HFFc6 (cell line): Measurements from ENCODE around the gene ACAD10. TPM values are rescaled to one million over a fixed set of nuclear protein-coding genes. Genes with fewer than 3 reads are reported as not detected.

ENCODE experiments used
- DNase-seq: peaks from one replicate; pipeline ENCODE4 v3.0.0-alpha.2; 2018
- H3K27ac Mint-ChIP-seq: 2 replicates; pipeline ENCODE4 v1.8.0; 2020; ENCODE audit warnings: mild to moderate bottlenecking, mixed read lengths
- H3K27me3 Mint-ChIP-seq: 2 replicates; pipeline ENCODE4 v1.8.0; 2021; ENCODE audit warnings: mild to moderate bottlenecking, moderate library complexity, mixed read lengths; ENCODE audit not compliant: insufficient read depth
- H3K36me3 Mint-ChIP-seq: 2 replicates; pipeline ENCODE4 v1.8.0; 2021; ENCODE audit warnings: low read depth, mixed read lengths
- H3K4me1 Mint-ChIP-seq: 2 replicates; pipeline ENCODE4 v1.8.0; 2020; ENCODE audit warnings: low read depth, mixed read lengths
- H3K4me3 Mint-ChIP-seq: 2 replicates; pipeline ENCODE4 v1.8.0; 2020; ENCODE audit warnings: mild to moderate bottlenecking, moderate library complexity, mixed read lengths
- H3K9me3 Mint-ChIP-seq: 2 replicates; pipeline ENCODE4 v1.8.0; 2020; ENCODE audit warnings: mild to moderate bottlenecking, mixed read lengths
- CTCF ChIP-seq: fragments of 200-600 bp; sonication (generic); IDR thresholded peaks from 2 replicates; pipeline ENCODE4 v1.5.0; 2021; ENCODE audit warnings: antibody characterized with exemption, mild to moderate bottlenecking
- total RNA-seq, 6 experiments: library from RNA; stranded (reverse); fragmentation: NEBNext Ultra II Directional; extraction: Animal tissue kit (Norgen Biotek cat#: 25700); gene quantifications; 2 replicates in 1 of 6; 3 replicates in 5 of 6; pipeline ENCODE4 v1.2.3, GENCODE V29; 2021

The ACAD10 gene
- total RNA-seq, 6 experiments from 2014 or later = 12.8 to 18.4 (median 17.8) TPM

- H3K9me3 Mint-ChIP-seq = no peaks in the 10 kb centered on the region
- H3K4me1 Mint-ChIP-seq = peaks cover 12% of the 10 kb centered on the region
- DNase-seq = no peak
- no peak for TF ChIP-seq CTCF
- peaks cover 4% of the 10 kb centered on the region for H3K36me3 Mint-ChIP-seq
- H3K4me3 Mint-ChIP-seq = no peak overlapping the region
- no peaks in the 10 kb centered on the region for H3K27me3 Mint-ChIP-seq
- H3K27ac Mint-ChIP-seq = no peak overlapping the region
Observed at GRCh38 chr12:111691262-111691661, 5.4 kb downstream of the ACAD10 start.

- H3K27me3 Mint-ChIP-seq = no peaks in the 10 kb centered on the region
- no peak overlapping the region for H3K4me3 Mint-ChIP-seq
- H3K4me1 Mint-ChIP-seq = no peaks in the 10 kb centered on the region; the same call in 1 of the 2 replicates
- peak; percentile 61 for TF ChIP-seq CTCF
- no peaks in the 10 kb centered on the region for H3K9me3 Mint-ChIP-seq
- H3K27ac Mint-ChIP-seq = no peak overlapping the region
- DNase-seq = peak; percentile 13
- H3K36me3 Mint-ChIP-seq = no peaks in the 10 kb centered on the region; the same call in 1 of the 2 replicates
Observed at GRCh38 chr12:111692575-111693210, 6.8 kb downstream of the ACAD10 start.

- TF ChIP-seq CTCF = no peak
- Mint-ChIP-seq H3K27me3 (no peaks in the 10 kb centered on the region), H3K27ac (no peak overlapping the region), H3K4me3 (no peak overlapping the region), H3K36me3 (no peaks in the 10 kb centered on the region; the same call in 1 of the 2 replicates), H3K4me1 (no peaks in the 10 kb centered on the region; the same call in 1 of the 2 replicates), H3K9me3 (no peaks in the 10 kb centered on the region)
- DNase-seq = no peak
Observed at GRCh38 chr12:111693818-111694217, 8.0 kb downstream of the ACAD10 start.

GRCh38 chr12:111699962-111700361, 14.1 kb downstream of the ACAD10 start:
- no peak for TF ChIP-seq CTCF
- Mint-ChIP-seq H3K27ac (no peak overlapping the region), H3K27me3 (no peaks in the 10 kb centered on the region; the same call in 1 of the 2 replicates), H3K4me1 (no peaks in the 10 kb centered on the region), H3K4me3 (no peak overlapping the region), H3K9me3 (no peaks in the 10 kb centered on the region), H3K36me3 (no peaks in the 10 kb centered on the region; the same call in 1 of the 2 replicates)
- no peak for DNase-seq

GRCh38 chr12:111705672-111706071, 19.8 kb downstream of the ACAD10 start:
- Mint-ChIP-seq H3K27me3 (no peaks in the 10 kb centered on the region), H3K4me3 (no peak overlapping the region), H3K27ac (no peak overlapping the region), H3K9me3 (no peaks in the 10 kb centered on the region), H3K36me3 (peaks cover 6% of the 10 kb centered on the region; the same call in 1 of the 2 replicates), H3K4me1 (no peaks in the 10 kb centered on the region)
- no peak for TF ChIP-seq CTCF
- DNase-seq = no peak
